ENCODE measurements around the gene CHRNA1.

CHRNA1 gene

GRCh38 chr2:174759381-174760065 is 4.7 kb downstream of the CHRNA1 start:
- no peak for DNase-seq

DNA sequence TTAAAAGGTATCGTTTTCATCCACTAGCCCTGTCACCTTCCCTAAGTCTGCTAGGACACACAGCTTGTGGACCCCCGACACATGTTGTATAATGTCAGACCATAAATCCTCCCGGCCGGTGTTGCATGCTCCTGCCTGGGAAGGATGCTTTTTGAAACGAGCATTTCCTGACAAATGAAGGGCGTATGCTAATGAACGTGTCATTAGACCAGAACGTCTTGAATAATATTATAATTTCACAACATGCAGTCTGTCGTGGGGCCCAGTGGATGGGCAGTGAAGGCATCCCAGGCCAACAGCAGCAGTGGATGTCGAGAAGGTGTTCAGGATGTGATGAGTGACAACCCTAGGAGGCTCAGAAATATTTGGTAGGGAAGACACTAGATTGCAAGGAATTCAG is 7.5 kb downstream of the CHRNA1 start:
- no peak for DNase-seq

- no peak for DNase-seq
Measured at GRCh38 chr2:174753038-174753633, 11.1 kb downstream of the CHRNA1 start.

DNA sequence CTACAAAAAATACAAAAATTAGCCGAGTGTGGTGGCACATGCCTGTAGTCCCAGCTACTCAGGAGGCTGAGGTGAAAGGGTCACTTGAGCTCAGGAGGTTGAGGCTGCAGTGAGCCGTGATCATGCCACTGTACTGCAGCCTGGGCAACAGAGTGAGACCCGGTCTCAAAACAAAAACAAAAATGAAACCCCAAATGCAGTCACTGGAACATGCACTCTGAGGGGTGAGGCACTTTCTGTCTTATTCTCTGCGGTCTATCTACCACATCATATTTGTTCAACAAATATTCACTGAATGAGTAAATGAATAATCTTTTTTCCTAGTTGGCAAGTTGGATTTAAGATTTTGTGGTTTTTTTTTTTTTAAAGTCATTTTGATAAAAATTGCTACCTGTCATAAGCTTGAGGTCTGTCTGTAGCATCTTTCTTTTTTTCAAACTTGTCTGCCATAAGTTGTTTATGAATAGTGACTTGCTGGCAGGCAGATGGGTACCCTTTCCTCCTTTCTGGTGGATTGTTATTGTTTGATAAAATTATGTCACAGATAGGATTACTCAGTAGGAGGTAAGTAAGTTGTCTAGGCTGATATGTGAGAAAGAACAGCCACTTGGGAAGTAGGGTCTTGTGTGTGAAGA is 11.8 kb downstream of the CHRNA1 start:
- DNase-seq = no peak

DNA sequence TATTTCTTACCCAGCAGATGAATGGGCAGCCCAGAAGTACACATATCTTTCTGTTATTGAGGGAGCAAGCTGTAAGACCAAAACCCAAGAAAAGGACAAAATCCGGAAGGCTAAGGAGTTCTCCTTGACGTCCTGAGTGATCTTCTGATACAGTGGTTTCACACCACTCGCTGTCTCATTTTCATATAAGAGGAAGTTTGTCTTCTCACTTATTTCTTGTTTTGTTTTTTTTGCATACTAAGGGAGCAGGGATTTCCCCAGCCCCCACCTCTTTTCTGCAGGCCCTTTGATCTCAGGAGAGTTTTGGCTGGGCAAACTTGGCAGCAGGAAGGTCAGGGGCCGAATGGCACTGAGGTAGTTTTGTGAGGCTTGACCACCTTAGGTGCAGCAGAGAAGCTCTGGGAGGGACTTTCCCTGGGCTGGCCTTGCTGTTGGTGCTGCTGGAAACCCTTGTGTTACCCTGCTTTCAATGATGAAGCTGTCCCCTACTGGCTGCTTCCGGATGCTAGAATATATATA is 13.3 kb downstream of the CHRNA1 start:
- no peak for DNase-seq

- no peak for DNase-seq
Measured at GRCh38 chr2:174749793-174750192, 14.5 kb downstream of the CHRNA1 start.

GRCh38 chr2:174748948-174749347 is 15.3 kb downstream of the CHRNA1 start:
- DNase-seq = peak; percentile 49

- DNase-seq = no peak
Measured at GRCh38 chr2:174745142-174745541, 19.1 kb downstream of the CHRNA1 start.

DNA sequence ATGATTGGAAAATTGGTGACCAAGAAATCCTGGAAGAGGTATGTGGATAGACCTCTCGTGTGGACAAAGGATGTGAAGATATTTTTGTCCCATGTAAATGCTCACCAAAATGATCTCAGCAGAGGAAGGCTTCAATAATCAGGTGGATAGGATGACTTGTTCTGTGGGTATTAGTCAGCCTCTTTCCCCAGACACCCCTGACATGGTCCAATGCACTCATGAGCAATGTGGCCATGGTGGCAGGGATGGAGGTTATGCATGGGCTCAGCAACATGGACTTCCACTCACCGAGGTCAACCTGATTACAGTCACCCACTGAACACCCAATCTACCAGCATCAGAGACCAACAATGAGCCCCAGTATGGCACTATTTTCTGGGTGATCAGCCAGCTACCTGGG is 20.2 kb downstream of the CHRNA1 start:
- DNase-seq = no peak

DNA sequence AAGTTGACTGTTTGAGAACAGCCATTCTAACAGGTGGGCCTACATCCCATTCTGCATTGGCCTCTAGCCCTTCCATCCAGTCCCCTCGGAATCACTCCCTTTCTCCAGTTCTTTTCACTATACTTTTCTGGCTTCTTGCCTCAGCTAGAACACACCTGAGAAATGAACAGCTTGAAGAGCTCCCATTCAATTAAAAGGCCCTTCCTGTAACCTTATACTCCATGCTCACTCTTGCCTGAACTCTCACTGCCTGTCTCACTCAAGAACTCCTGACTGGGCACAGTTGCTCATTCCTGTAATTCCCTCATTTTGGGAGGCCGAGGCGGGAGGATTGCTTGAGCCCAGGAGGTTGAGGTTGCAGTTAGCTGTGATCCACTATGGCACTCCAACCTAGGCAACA is 23.6 kb downstream of the CHRNA1 start:
- DNase-seq = no peak

DNA sequence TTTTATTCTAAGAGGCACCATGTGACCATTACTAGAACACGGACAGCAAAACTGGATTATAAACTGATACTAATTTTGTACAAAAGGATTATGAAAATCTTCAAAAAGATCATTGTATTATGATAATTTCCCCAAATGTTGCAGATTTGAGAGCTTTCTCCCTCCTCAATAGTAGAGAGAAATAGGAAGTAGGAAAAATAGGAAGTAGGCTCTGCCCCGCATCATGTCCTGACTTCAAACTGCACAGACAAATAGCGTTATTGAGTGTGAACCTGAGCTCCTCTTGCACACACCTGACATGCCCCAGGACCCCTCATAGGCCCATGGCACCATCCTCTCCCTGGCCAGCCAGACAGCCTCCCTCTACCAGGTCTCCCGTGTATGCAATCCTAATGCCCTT is 25.4 kb downstream of the CHRNA1 start:
- DNase-seq = no peak

GRCh38 chr2:174731546-174731945 is 32.7 kb downstream of the CHRNA1 start:
- no peak for DNase-seq

DNA sequence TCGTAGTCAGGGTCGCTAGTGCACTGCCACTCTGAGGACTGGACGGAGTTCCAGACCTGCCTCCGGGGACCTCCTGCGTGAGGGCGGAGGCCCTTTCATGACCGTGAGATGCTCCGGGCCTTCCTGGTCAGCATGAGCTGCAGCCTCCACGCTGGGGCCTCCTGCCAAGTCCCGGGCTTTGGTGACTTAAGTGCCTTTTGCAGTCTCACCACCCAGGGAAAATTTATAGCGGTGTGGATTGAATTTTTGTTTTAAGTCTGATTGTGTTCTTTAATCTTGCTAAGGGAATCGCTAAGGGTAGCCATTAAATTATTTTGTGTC is 33.6 kb downstream of the CHRNA1 start:
- no peak for DNase-seq

GRCh38 chr2:174729797-174730697 is 34.2 kb downstream of the CHRNA1 start:
- DNase-seq = peak; percentile 8

DNA sequence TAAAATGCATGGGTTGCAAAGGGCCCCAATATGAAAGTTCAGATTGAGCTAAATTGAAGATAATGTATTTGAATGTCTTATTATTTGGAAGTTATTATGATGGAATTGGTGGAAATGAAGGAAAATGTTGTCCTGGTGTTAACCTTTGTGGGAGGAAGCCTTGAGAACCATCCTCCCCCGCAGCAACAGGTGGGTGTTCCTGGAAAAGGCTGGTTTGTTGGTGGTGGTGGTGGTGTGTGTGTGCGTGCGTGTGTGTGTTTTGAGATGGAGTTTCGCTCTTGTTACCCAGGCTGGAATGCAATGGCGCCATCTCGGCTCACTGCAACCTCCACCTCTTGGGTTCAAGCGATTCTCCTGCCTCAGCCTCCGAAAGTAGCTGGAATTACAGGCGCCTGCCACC is 36.2 kb downstream of the CHRNA1 start:
- DNase-seq = no peak

DNA sequence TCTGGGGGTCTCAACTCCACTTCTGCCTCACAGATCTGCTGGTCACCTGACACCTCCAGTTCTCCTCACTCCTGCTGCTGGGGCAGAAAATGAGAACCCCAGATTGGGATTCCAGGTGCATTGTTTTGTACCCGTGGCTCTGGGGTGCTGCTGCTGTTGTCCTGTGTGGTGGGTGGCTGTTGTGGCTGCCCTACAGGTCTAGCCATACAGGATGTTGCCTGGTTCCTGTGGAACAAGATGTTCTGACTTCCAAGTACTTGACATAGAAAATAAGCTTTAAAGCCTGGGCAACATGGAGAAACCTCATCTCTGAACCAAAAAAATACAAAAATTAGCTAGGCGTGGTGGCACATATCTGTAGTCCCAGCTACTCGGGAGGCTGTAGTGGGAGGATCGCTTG is 38.1 kb downstream of the CHRNA1 start:
- no peak for DNase-seq

- DNase-seq = no peak
Measured at GRCh38 chr2:174722942-174723592, 41.2 kb downstream of the CHRNA1 start.

DNA sequence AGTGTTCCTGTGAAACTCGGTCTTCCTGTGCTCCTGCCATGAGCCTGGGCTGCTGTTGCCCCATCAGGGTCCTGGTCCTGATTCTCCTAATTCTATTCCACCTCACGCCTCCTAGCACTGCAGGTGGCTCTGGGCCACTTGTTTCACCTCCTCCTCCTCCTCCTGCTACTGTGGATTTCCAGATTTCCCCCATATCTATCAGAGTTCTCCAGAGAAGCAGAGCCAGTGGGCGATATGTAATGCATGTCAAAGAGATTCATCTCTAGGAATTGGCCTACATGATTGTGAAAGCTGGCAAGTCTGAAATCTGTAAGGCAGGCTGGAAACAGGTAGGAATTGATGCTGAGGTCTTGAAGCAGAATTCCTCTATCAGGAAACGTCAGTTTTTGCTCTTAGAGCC is 45.3 kb downstream of the CHRNA1 start:
- no peak for DNase-seq

GRCh38 chr2:174718591-174718990 is 45.7 kb downstream of the CHRNA1 start:
- no peak for DNase-seq

DNA sequence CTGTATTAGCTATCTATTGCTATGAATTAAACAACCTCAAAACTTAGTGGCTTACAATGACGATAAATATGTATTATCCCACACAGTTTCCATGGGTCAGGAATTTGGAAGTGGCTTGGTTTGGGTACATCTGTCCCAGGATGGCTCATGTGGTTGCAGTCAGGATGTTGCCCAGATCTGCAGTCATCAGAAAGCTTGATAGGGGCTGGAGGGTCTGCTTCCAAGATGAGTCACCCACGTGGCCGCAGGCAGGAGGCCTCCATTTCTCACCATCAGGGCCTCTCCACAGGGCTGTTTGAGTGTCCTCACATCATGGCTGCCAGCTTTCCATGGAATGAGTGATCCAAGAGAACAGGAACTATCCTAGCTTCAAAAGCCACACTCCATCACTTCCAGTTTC is 46.4 kb downstream of the CHRNA1 start:
- DNase-seq = no peak

DNA sequence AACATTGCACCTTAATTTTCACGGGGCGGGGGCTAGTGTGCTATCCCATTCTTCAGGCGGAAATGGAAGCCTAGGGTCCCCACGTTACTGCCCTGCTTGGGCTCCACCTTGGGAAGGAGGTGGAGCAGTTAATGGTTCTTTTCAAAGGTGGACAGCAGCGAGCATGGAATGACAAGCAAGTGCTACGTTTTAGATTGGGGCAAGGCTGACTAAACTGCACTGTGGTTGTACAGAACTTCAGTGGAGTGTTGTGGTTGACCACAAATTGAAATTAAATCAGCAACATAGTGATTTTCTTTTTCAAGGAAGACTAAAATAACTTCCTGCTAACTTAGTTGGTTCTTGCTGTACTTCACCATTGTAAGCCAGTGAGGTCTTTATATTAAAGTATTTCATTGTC is 47.0 kb downstream of the CHRNA1 start:
- peak; percentile 67 for DNase-seq

DNA sequence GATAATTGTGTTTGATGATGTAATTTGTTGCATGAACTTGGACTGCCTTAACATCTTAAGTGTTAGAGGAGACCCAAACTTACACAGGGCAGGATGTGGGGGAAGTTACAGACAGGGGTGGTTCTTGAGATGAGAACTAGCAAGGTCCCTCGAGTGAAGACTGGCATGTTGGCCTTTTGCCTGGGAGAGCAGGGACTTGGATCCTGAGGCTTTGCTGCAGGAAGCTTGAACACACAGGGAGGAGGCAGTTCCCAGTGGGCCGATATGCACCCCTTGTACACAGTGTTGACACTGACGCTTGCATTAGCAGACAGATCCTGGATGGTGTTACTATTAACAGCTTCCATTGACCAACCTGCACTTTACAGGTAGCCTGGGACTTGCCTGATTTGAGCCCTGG is 47.5 kb downstream of the CHRNA1 start:
- DNase-seq = no peak

GRCh38 chr2:174713686-174714085 is 50.6 kb downstream of the CHRNA1 start:
- DNase-seq = no peak
